Posterior vena cava (tissue), 2 donors: ENCODE data around the gene PTPRN2. TPM values are rescaled to one million over a fixed set of nuclear protein-coding genes. Genes with fewer than 3 reads are reported as not detected.

Experiments used
- DNase-seq: peaks from one replicate; pipeline ENCODE4 v3.0.0-alpha.2; 2020; ENCODE audit warnings: low spot score
- intact Hi-C, 2 donors: fragments of 100-400 bp; cut with DNase I; formaldehyde crosslinking; loops; one replicate each; pipeline versions ENCODE4 v1.14.1 to v1.14.2; 2022 to 2023
- total RNA-seq, 2 donors: library from RNA; stranded (reverse); fragmentation: NEBNext Ultra II Directional; extraction: Animal tissue kit (Norgen Biotek cat#: 25700); gene quantifications; one replicate each; pipeline ENCODE4 v1.2.1, GENCODE V29; 2021
- donor health status: DM: yes; HTN: yes; CAD: no.
- donor health status: DM: yes; HTN: yes; CAD: no.

The PTPRN2 gene
- total RNA-seq, 2 donors from 2014 or later: 1.6 to 2.8 TPM

DNA sequence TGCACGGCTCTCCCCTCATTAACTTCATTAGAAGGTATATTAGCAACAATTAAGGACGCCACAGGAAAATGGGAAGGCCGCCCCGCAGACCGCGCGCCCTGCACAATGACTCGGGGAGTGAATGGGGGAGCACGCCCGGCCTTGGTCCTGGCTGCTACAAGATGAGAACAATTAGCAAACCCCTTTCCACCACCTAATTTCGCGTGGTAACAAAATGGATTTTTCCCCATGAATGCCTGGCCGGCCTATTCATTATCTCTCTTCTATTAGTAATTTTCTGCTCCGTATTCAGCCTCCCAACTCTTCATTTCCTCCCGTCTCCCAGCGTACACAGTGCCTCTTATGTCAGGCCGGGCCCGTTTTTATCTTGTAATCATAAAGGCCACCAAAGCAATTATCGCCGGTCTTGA, 903.9 kb downstream of the PTPRN2 start:
- intact Hi-C loops: no loop called here
- peak; percentile 64 for DNase-seq

- intact Hi-C loops: no loop called here
- peak; percentile 58 for DNase-seq
Observed at GRCh38 chr7:157682946-157683746, 904.5 kb downstream of the PTPRN2 start.

GRCh38 chr7:157682064-157682945, 905.3 kb downstream of the PTPRN2 start:
- DNase-seq: peak; percentile 53
- intact Hi-C loops: no loop called here

DNA sequence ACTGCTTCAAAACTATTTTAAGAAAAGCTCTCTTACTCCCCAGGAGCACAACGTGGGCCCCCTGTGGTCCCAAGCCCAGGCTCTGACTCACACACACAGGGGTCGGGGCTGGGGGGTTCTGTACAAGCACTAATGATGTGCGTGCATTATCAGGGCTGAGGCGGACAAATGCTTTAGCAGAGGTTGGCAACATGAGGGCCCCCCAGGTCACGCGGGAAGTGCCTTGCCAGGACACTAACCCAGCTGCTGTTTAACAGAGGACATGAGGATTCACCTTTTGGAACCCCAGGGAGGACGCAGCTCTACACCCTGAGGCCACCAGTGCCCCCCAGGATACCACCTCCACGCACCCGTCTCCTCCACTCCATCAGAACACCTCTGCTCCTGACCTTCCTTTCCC, 908.0 kb downstream of the PTPRN2 start:
- DNase-seq: peak; percentile 72
- intact Hi-C loops: no loop called here

GRCh38 chr7:157678501-157678900, 909.1 kb downstream of the PTPRN2 start:
- DNase-seq: peak; percentile 50
- intact Hi-C loops: no loop called here

DNA sequence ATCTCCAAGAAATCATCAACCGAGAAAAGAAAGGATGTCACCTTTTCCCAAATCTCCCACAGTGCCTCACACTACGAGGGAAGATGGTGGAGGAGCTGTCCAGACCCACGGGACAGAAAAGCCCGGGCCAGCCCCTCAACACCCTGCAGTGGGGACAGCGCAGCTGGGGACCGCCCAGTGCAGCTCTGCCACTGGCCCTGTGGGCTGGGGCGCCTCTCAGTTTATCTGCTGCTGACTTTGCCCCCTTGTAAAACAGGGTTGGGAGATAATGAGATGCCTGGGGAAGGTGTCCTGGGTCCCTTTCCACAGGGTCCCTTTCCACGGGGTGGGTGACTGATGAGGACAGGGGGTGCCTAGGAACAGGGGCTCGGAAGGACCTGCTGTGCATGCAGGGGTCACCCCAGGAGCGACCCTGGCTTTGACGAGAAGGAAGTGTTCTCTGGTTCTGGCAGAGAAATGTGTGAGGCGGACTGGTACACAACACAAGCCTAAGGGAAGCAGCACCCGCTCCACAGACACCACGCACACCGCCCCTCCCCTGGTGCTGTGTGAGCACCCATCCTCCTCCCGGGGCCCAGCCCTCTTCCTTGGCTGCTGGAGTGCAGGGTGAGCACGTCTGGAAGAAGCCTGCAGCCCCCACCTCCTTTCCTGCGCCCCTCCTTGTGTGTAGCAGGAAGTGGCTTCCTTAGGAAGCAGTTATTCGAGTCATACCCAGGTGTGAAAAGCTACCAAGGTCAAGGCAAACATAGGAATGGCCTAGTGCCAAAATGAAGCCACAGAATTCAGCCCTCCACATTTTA, 911.0 kb downstream of the PTPRN2 start:
- peak; percentile 72 for DNase-seq
- intact Hi-C loops: no loop called here

- intact Hi-C loops: no loop called here
- DNase-seq: peak; percentile 77
Observed at GRCh38 chr7:157676001-157676400, 911.6 kb downstream of the PTPRN2 start.

- intact Hi-C loops: no loop called here
Observed at GRCh38 chr7:157675427-157675927, 912.1 kb downstream of the PTPRN2 start.

GRCh38 chr7:157674715-157675426, 912.8 kb downstream of the PTPRN2 start:
- intact Hi-C loops: no loop called here
- peak; percentile 57 for DNase-seq

More at GRCh38 chr7:157675427-157675927, 912.1 kb downstream of the PTPRN2 start:
- DNase-seq: peak; percentile 69

DNA sequence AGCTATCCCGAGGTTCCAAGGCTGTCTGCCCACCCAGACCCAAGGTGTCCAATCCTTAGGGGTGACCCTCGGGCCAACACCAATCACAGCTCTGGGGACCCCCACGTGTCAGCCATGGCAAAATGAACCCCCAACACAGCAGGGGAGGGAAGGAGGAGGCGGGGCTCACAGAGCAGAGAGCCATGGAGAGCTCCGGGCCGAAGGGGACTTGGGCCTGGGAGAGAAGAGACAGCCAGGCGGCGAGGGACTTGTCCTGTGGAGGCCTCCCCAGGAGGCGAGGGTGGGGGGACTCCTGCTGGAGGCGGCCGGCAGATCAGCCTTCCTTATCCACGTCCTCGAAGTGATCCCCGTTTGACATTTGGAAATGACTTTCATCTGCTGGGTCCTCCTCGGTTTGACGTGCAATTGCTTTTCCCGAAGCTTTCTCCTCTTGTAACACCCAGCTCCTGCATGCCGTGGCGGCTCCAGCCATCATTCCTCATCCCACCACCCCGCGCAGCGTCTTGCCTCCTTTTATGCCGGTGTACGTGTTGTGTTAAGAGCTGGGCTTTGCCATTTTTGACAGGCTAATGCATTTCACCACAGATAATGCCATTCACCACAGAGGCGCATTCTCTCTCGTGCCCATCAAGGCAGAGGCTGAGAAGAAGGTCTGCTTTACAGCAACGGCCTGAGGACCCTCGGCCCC, 913.5 kb downstream of the PTPRN2 start:
- intact Hi-C loops: no loop called here
- peak; percentile 72 for DNase-seq

GRCh38 chr7:157673573-157673972, 914.0 kb downstream of the PTPRN2 start:
- peak; percentile 70 for DNase-seq
- intact Hi-C loops: no loop called here

DNA sequence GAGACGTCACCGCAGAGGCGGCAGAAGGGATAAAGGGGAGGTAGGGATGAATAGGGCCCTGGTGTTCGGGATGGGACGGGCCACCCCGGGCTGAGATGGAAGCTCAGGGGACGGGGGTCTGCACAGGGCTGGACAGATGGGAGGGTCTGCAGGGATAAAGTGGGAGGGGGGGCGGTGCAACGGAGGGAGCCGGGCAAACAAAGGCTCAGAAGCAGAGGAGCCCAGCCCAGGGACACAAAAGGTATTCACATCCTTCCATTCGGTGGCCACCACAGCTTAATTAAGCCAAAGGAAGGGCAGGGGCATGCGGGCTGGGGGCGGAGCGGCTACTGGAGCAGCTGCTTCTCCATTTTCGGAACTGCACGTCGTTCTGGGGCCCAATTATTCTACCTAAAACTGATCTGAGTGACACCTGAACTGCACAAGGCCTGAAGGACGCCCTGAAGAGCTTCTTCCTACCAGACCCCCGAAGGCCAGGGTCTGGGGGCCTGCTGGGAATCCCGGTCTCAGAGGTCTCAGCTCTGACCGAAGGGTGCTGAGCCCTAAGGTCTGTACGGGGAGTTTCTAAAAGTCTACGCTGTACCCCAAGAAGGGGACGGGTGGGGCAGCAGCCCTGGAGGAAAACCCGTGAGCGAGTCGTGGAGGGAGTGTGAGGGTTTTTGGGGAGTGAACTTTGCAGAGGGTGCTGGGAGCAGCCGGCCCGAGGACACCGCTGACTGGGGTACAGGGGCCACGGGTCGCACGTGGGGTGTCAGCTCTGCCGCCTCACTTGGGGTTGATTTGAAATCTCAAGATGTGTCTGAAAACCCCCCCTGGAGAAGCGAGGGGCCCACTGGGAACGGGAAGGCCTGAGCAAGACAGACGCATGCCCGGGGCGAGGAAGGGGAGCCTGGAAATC, 916.0 kb downstream of the PTPRN2 start:
- intact Hi-C loops: no loop called here
- DNase-seq: peak; percentile 56

DNA sequence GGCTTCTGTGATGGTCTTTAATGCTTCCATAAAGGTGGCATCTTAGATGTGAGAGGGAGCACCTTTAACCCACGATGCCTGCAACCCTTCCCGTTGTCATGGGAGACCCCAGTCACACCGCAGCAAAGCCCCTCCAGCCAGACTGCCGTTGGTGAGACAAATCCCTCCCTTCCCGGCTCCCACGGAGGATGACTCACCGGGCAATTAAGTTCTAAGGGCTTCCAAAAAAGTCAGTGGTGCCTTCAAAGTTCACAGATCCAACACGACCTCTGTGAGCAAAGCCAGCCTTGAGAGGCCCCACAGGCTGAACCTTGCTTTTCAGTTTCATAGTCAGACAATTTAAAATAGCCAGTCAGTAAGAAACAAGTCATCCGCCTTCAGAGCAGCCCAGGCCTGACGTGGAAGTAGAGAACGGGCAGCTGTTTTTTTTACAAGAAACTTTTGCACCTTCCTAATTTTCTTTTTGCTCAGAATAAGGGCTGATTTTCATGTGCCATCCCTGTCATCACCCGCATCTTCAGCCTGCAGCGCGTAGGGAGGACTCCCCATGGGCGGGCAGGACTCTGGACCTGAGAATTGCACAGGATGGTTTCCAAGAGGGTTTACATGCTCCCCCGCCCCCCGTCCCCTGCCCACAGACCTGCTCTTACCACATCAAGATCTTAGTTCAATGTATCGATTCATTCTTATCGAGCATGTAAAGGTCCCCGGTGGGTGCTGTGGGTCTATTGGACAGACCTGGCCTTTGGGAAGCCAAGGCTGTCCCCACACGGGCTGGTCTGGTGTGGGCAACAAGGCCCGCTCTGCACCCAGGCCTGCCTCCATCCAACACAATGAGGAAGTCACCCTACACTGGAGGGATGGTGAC, 916.9 kb downstream of the PTPRN2 start:
- intact Hi-C loops: no loop called here
- peak; percentile 72 for DNase-seq

GRCh38 chr7:157669768-157670351, 917.8 kb downstream of the PTPRN2 start:
- peak; percentile 79 for DNase-seq

DNA sequence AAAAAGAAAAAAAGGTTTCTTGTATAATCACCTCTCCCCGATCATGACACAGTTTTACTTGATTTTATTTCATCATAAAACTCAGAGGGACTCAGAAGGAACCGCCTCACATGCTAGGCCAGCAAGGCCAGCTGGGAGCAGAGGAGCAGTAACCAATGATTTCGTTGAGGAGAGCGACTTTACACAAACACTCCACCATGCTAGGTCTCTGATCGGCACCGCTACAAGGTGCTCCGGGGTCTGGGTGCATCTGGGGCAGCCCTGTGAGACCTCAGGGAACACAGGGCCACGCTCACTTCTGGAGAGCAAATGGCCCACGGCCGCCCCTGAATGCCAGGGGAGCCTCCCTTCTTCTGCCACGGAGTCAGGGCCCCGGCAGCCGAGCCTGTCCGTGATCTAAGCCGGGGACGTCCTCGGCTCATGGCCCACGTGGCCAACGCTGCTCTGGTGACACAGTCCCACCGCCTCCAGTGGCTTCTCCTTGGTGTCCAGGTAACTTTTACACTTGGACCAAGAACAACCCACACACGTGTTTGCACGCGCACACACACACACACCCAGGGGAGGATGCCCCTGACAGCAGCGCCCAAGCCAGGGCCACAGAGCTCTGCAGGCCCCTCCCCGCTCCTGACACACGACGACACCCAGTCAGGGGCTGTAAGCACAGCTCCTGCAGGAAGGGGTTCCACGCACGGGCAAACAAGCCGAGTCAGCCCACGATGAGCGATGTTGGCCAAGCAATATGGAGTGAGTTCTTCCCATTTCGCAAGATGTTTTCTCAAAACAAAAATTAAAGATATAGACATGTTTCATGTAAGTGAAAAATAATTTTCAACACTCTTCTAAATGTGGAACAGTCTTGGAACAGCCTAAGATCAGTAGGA, 918.5 kb downstream of the PTPRN2 start:
- intact Hi-C loops: no loop called here
- DNase-seq: peak; percentile 73

More at GRCh38 chr7:157669768-157670351, 917.8 kb downstream of the PTPRN2 start:
- intact Hi-C loops: no loop called here
